ENCODE measurements around the gene GFRA3. TPM values are rescaled to one million over a fixed set of nuclear protein-coding genes. Genes with fewer than 3 reads are reported as not detected.

The GFRA3 gene
- polyA plus RNA-seq, 1 experiment, result not detected

GRCh38 chr5:138303372-138303771 is 29.0 kb upstream of the GFRA3 start:
- ChIA-PET POLR2A (no interaction called here), CTCF (no interaction called here)
- no peaks in the 10 kb centered on the region for H3K27me3 ChIP-seq (ENCODE audit: control insufficient read depth, insufficient read depth, low read length)

DNA sequence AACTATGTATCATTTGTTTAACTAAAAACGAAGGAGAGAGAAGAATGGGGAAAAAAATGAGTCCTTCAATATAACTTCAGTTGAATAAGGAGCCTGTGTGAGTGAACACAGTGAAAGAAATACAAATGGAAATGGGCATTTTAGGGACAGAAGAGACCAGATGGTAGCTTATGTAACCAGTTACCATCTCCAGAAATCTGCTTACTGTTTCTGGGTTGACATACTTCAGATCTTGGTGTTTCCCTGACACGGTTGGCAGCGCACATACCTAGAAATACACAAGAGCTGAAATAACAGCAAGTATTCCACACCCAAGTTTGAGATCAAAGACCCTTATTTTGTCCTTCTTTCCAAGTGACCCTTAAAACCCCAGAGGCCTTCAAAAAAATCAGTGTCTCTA is 14.9 kb upstream of the GFRA3 start:
- no peaks in the 10 kb centered on the region for H3K9me3 ChIP-seq (ENCODE audit: control insufficient read depth, insufficient read depth, low read length)
- TF ChIP-seq CTCF (IDR thresholded peaks at IDR 0.05; ENCODE audit: low read depth, low read length), result no peak
- ChIA-PET CTCF (interaction anchor here (1.1 kb wide), 1 partner anchor 66 kb away, joined by 4 read pairs; no protein-coding TSS in a partner anchor), POLR2A (no interaction called here)
- H3K4me3 ChIP-seq (ENCODE audit: low read depth, low read length), result no peak overlapping the region
- H3K27ac ChIP-seq (ENCODE audit: low read depth, low read length), result no peak overlapping the region
- DNase-seq (ENCODE audit: low read depth, low spot score), result no peak
- H3K27me3 ChIP-seq (ENCODE audit: control insufficient read depth, insufficient read depth, low read length), result no peaks in the 10 kb centered on the region

More at GRCh38 chr5:138303372-138303771, 29.0 kb upstream of the GFRA3 start:
- DNase-seq (ENCODE audit: low read depth, low spot score), result peak; percentile 1
- TF ChIP-seq CTCF (IDR thresholded peaks at IDR 0.05; ENCODE audit: low read depth, low read length), result no peak
- H3K27ac ChIP-seq (ENCODE audit: low read depth, low read length), result no peak overlapping the region
- no peak overlapping the region for H3K4me3 ChIP-seq (ENCODE audit: low read depth, low read length)
- no peaks in the 10 kb centered on the region for H3K9me3 ChIP-seq (ENCODE audit: control insufficient read depth, insufficient read depth, low read length)

GRCh38 chr5:138287246-138287645 is 12.8 kb upstream of the GFRA3 start:
- Histone ChIP-seq H3K4me3 (ENCODE audit: low read depth, low read length) (no peak overlapping the region), H3K9me3 (ENCODE audit: control insufficient read depth, insufficient read depth, low read length) (no peaks in the 10 kb centered on the region), H3K27me3 (ENCODE audit: control insufficient read depth, insufficient read depth, low read length) (no peaks in the 10 kb centered on the region), H3K27ac (ENCODE audit: low read depth, low read length) (no peak overlapping the region)
- DNase-seq (ENCODE audit: low read depth, low spot score), result no peak
- ChIA-PET CTCF (interaction anchor here (1.7 kb wide), 1 partner anchor 64 kb away, joined by 5 read pairs; no protein-coding TSS in a partner anchor), POLR2A (interaction anchor here (0.6 kb wide), 1 partner anchor 19 kb away, joined by 6 read pairs; no protein-coding TSS in a partner anchor)
- no peak for TF ChIP-seq CTCF (IDR thresholded peaks at IDR 0.05; ENCODE audit: low read depth, low read length)

DNA sequence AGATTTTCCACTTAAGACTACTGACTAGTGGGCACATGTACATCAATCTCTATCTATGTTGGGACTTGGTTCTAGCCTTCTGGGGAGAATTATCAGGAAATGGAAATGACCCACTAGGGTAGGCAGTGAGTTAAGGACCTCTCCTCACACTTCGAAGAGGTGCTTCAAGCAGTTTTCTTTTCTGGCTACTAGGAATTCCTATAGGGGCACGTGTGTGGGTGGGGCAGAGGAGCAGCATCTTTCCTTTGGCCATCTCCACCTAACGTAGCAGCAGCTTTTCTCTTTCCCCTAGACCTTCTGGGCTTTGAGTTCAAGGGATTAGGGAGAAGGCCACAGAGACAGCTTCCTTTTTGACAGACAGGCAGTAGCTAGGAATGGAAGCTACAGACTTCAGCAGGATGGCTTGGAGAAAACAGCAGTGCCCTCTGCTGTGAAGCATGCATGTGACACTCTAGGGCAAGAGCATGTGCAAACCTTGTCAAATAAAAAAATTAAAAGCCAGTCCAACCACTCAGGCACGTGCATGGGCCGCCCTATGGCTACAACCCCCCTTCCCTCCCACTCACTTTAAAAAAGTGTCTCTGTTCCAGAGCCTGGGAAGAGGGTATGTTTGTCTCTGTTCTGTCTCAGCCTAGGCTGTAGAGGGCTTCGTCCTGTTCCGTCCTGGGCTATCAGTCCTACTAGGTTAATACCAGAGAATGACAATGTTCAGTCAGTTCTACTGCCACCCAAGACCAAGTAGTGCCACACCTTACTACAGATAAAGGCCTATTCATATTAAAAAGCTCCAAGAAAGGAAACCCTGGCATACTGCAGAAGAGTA is 8.7 kb upstream of the GFRA3 start:
- CTCF ChIA-PET, result interaction anchor here (0.6 to 4.9 kb wide), 16 partner anchors 9 to 206 kb away, joined by 3 to 58 read pairs (median 4); partner anchors contain the start of genes BRD8, FAM53C, GFRA3 and KIF20A
- peak; percentile 20 for DNase-seq (ENCODE audit: low read depth, low spot score)
- no peaks in the 10 kb centered on the region for H3K9me3 ChIP-seq (ENCODE audit: control insufficient read depth, insufficient read depth, low read length)
- no peak overlapping the region for H3K4me3 ChIP-seq (ENCODE audit: low read depth, low read length)
- peak; percentile 68 for TF ChIP-seq CTCF (IDR thresholded peaks at IDR 0.05; ENCODE audit: low read depth, low read length)
- H3K27ac ChIP-seq (ENCODE audit: low read depth, low read length), result no peak overlapping the region
- no peaks in the 10 kb centered on the region for H3K27me3 ChIP-seq (ENCODE audit: control insufficient read depth, insufficient read depth, low read length)
- POLR2A ChIA-PET, result no interaction called here

GRCh38 chr5:138280915-138281314 is 6.5 kb upstream of the GFRA3 start:
- no peak for TF ChIP-seq CTCF (IDR thresholded peaks at IDR 0.05; ENCODE audit: low read depth, low read length)
- CTCF ChIA-PET, result interaction anchor here (4.9 kb wide), 1 partner anchor 57 kb away, joined by 58 read pairs; no protein-coding TSS in a partner anchor
- no peaks in the 10 kb centered on the region for H3K9me3 ChIP-seq (ENCODE audit: control insufficient read depth, insufficient read depth, low read length)
- H3K27ac ChIP-seq (ENCODE audit: low read depth, low read length), result no peak overlapping the region
- no peaks in the 10 kb centered on the region for H3K27me3 ChIP-seq (ENCODE audit: control insufficient read depth, insufficient read depth, low read length)
- DNase-seq (ENCODE audit: low read depth, low spot score), result no peak
- POLR2A ChIA-PET, result no interaction called here
- H3K4me3 ChIP-seq (ENCODE audit: low read depth, low read length), result no peak overlapping the region
